ENCODE measurements around the gene CCNG1.

DNA sequence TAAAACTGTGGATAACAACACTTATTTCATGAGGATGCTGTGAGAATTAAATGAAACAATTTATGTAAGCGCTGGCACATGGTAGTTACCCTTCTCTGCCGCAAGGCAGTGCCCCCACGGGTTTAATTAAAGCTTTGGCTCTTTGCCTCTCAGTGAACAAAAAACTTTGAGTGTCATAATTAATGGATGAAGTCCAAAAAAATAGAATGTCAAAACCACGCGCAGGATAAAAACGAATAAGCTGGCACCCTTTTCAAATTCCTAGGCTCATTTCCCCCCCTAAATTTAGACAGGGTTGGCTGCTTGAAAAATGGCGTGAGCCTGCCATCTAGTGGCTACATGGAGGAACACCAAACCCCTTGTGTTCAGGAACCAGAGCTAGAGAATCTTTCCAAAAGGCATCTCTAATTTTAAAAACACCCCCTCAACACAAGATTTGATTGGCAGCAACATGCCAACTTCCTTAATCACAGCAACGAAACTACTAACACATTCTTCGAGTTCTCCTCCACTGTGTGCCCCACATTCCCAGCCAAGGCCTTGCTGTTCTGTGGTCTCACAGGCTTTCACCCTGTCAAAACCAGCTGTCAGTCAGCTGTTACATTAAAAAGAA, 29.0 kb upstream of the CCNG1 start:
- TF ChIP-seq, protein P1, sequence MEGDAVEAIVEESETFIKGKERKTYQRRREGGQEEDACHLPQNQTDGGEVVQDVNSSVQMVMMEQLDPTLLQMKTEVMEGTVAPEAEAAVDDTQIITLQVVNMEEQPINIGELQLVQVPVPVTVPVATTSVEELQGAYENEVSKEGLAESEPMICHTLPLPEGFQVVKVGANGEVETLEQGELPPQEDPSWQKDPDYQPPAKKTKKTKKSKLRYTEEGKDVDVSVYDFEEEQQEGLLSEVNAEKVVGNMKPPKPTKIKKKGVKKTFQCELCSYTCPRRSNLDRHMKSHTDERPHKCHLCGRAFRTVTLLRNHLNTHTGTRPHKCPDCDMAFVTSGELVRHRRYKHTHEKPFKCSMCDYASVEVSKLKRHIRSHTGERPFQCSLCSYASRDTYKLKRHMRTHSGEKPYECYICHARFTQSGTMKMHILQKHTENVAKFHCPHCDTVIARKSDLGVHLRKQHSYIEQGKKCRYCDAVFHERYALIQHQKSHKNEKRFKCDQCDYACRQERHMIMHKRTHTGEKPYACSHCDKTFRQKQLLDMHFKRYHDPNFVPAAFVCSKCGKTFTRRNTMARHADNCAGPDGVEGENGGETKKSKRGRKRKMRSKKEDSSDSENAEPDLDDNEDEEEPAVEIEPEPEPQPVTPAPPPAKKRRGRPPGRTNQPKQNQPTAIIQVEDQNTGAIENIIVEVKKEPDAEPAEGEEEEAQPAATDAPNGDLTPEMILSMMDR (IDR thresholded peaks at IDR 0.05) = peak; percentile 73 to 88 (median 80)
- TF ChIP-seq POLR2A (IDR thresholded peaks at IDR 0.05) (no peak), EP300 (IDR thresholded peaks at IDR 0.05) (no peak)

Measured in sigmoid colon (tissue), 4 donors.